Measurements from ENCODE around the gene ARL6. TPM values are rescaled to one million over a fixed set of nuclear protein-coding genes. Genes with fewer than 3 reads are reported as not detected.

Gene ARL6
- total and polyA plus RNA-seq, 2 donors (not counting 3 experiments of a cell fraction or from before 2014, with no cell fraction given), result 3.6 to 5.8 TPM

- Histone ChIP-seq H3K27me3 (ENCODE audit: control insufficient read depth in 2 of 2, insufficient read depth in 2 of 2, low read length in 2 of 2) (peaks cover 1 to 6% of the 10 kb centered on the region in 2 experiments), H3K4me2 (ENCODE audit: insufficient read depth, low read length) (peak overlapping the region; percentile 31), H3K27ac (ENCODE audit: insufficient read depth, low read depth, low read length) (no peak overlapping the region), H3K9me1 (replicated peaks; ENCODE audit: control insufficient read depth, extremely low read depth, insufficient read depth, low read length) (no peaks in the 10 kb centered on the region), H3K9me3 (replicated peaks; ENCODE audit: control insufficient read depth, insufficient read depth, low read length) (no peaks in the 10 kb centered on the region), H2AFZ (ENCODE audit: low read depth, low read length) (peak overlapping the region; percentile 52), H3K36me3 (ENCODE audit: control insufficient read depth in 2 of 2, extremely low read depth in 1 of 2, insufficient read depth in 2 of 2, low read length in 2 of 2) (no peaks in the 10 kb centered on the region), H4K20me1 (replicated peaks; ENCODE audit: control insufficient read depth, extremely low read depth, insufficient read depth, low read length) (no peaks in the 10 kb centered on the region), H3K4me1 (ENCODE audit: control insufficient read depth, extremely low read depth, insufficient read depth, low read length) (no peaks in the 10 kb centered on the region), H3K79me2 (ENCODE audit: control insufficient read depth, insufficient read depth, low read length) (no peaks in the 10 kb centered on the region), H3K9ac (replicated peaks; ENCODE audit: extremely low read depth, insufficient read depth, low read length) (no peak overlapping the region), H3K4me3 (replicated peaks in 1 of 3; ENCODE audit: insufficient read depth in 1 of 3, low read depth in 1 of 3, low read length in 3 of 3) (no peak overlapping the region)
- FAIRE-seq (peak; percentile 75), DNase-seq (ENCODE audit: low read depth, low spot score) (peak; percentile 77)
- ChIA-PET CTCF (interaction anchor here (0.5 to 2.3 kb wide), 34 partner anchors 9 to 1709 kb away, joined by 3 to 63 read pairs (median 4); partner anchors contain the start of genes ARL6 and CRYBG3), POLR2A (interaction anchor here (0.5 to 0.6 kb wide), 2 partner anchors 195 to 271 kb away, joined by 3 read pairs; no protein-coding TSS in a partner anchor)
- dilution Hi-C loops (cut with MboI; ENCODE audit: extremely low pct_ligation_motif_present, low sequenced_read_pairs), result no loop called here
- intact Hi-C loops (cut with micrococcal nuclease), result loop anchor here (2.0 to 5.0 kb wide), 3 partner anchors 304 to 1387 kb away; no protein-coding TSS in a partner anchor
- BruUV-seq (replicated peaks), result no TSS peak
- no peak for TF ChIP-seq POLR2A (IDR thresholded peaks at IDR 0.05; ENCODE audit: low read depth, low read length)
- no peak for TF ChIP-seq MYC (IDR thresholded peaks at IDR 0.05; ENCODE audit: low read depth, low read length)
- peak; percentile 82 to 93 for TF ChIP-seq CTCF (IDR thresholded peaks at IDR 0.05; ENCODE audit: extremely low read depth in 1 of 2, insufficient read depth in 1 of 2, low read depth in 1 of 2, low read length in 2 of 2)
Observed at GRCh38 chr3:97719156-97719821, 45.3 kb upstream of the ARL6 start.

GRCh38 chr3:97720417-97720816, 44.1 kb upstream of the ARL6 start:
- FAIRE-seq (no peak), DNase-seq (ENCODE audit: low read depth, low spot score) (no peak)
- BruUV-seq (replicated peaks), result no TSS peak
- H3K36me3 ChIP-seq (ENCODE audit: control insufficient read depth in 2 of 2, extremely low read depth in 1 of 2, insufficient read depth in 2 of 2, low read length in 2 of 2), result no peaks in the 10 kb centered on the region
- TF ChIP-seq MAX (IDR thresholded peaks at IDR 0.05; ENCODE audit: insufficient read depth, insufficient read length) (no peak), MYC (IDR thresholded peaks at IDR 0.05; ENCODE audit: low read depth, low read length) (no peak), POLR2A (IDR thresholded peaks at IDR 0.05; ENCODE audit: low read depth, low read length) (no peak), JUN (IDR thresholded peaks at IDR 0.05; ENCODE audit: borderline replicate concordance, insufficient read depth, insufficient read length, low read depth) (no peak)
- H2AFZ ChIP-seq (ENCODE audit: low read depth, low read length), result no peak overlapping the region
- H3K4me1 ChIP-seq (ENCODE audit: control insufficient read depth, extremely low read depth, insufficient read depth, low read length), result no peaks in the 10 kb centered on the region
- H3K27ac ChIP-seq (ENCODE audit: insufficient read depth, low read depth, low read length), result no peak overlapping the region
- H3K9ac ChIP-seq (replicated peaks; ENCODE audit: extremely low read depth, insufficient read depth, low read length), result no peak overlapping the region
- peaks cover 5 to 6% of the 10 kb centered on the region in 2 experiments for H3K27me3 ChIP-seq (ENCODE audit: control insufficient read depth in 2 of 2, insufficient read depth in 2 of 2, low read length in 2 of 2)
- no peak overlapping the region for H3K4me2 ChIP-seq (ENCODE audit: insufficient read depth, low read length)
- H3K79me2 ChIP-seq (ENCODE audit: control insufficient read depth, insufficient read depth, low read length), result no peaks in the 10 kb centered on the region
- intact Hi-C loops (cut with micrococcal nuclease), result no loop called here
- no peaks in the 10 kb centered on the region for H4K20me1 ChIP-seq (replicated peaks; ENCODE audit: control insufficient read depth, extremely low read depth, insufficient read depth, low read length)
- POLR2A ChIA-PET, result no interaction called here
- H3K4me3 ChIP-seq (replicated peaks in 1 of 3; ENCODE audit: insufficient read depth in 1 of 3, low read depth in 1 of 3, low read length in 3 of 3), result no peak overlapping the region
- CTCF ChIA-PET, result interaction anchor here (1.1 to 2.3 kb wide), 4 partner anchors 15 to 857 kb away, joined by 4 to 63 read pairs (median 22); no protein-coding TSS in a partner anchor
- dilution Hi-C loops (cut with MboI; ENCODE audit: extremely low pct_ligation_motif_present, low sequenced_read_pairs), result no loop called here
- no peaks in the 10 kb centered on the region for H3K9me1 ChIP-seq (replicated peaks; ENCODE audit: control insufficient read depth, extremely low read depth, insufficient read depth, low read length)
- no peaks in the 10 kb centered on the region for H3K9me3 ChIP-seq (replicated peaks; ENCODE audit: control insufficient read depth, insufficient read depth, low read length)

All from endothelial cell of umbilical vein (primary cell).